Neural cell (in vitro differentiated cells): ENCODE measurements around the gene RCE1. TPM values are rescaled to one million over a fixed set of nuclear protein-coding genes. Genes with fewer than 3 reads are reported as not detected.

Experiments
- H2AFZ ChIP-seq: fragments of 200-600, 300-800 bp; sonication (generic), shearing (Covaris generic); 2 replicates; pipeline ENCODE4 v1.6.0; 2014; ENCODE audit warnings: low read depth, mild to moderate bottlenecking, antibody characterized with exemption, low read length, moderate library complexity
- H3F3A ChIP-seq: fragments of 200-600 bp; shearing (Covaris generic); 2 replicates; pipeline ENCODE4 v1.6.1; 2016; ENCODE audit warnings: mild to moderate bottlenecking, moderate library complexity, mixed read lengths, antibody characterized with exemption, low read length; ENCODE audit not compliant: insufficient read depth, poor library complexity, severe bottlenecking
- H3K27ac ChIP-seq: fragments of 200-600, 300-800 bp; sonication (generic), shearing (Covaris generic); 2 replicates; pipeline ENCODE4 v1.5.1; 2014; ENCODE audit warnings: mild to moderate bottlenecking, low read length, moderate library complexity
- H3K27me3 ChIP-seq: fragments of 300-800, 200-600 bp; sonication (generic), shearing (Covaris generic); 2 replicates; pipeline ENCODE4 v1.6.0; 2014; ENCODE audit warnings: mild to moderate bottlenecking, low read depth, low read length, moderate library complexity; ENCODE audit not compliant: insufficient read depth
- H3K36me3 ChIP-seq: fragments of 300-800, 200-600 bp; sonication (generic), shearing (Covaris generic); 2 replicates; pipeline ENCODE4 v1.5.1; 2014; ENCODE audit warnings: mild to moderate bottlenecking, antibody characterized with exemption, low read length, moderate library complexity; ENCODE audit not compliant: insufficient read depth
- H3K4me2 ChIP-seq: fragments of 300-800, 200-600 bp; sonication (generic), shearing (Covaris generic); 2 replicates; pipeline ENCODE4 v1.6.0; 2014; ENCODE audit warnings: mild to moderate bottlenecking, low read length
- H3K4me3 ChIP-seq: fragments of 300-800, 200-600 bp; sonication (generic), shearing (Covaris generic); 2 replicates; pipeline ENCODE4 v1.5.1; 2014; ENCODE audit warnings: mild to moderate bottlenecking, low read length, moderate library complexity
- H3K79me2 ChIP-seq: fragments of 200-600 bp; shearing (Covaris generic); replicated peaks from 2 replicates; pipeline ENCODE4 v1.6.0; 2014; ENCODE audit warnings: mild to moderate bottlenecking, low read length, moderate library complexity; ENCODE audit not compliant: insufficient read depth
- H3K9ac ChIP-seq: fragments of 300-800, 200-600 bp; sonication (generic), shearing (Covaris generic); 2 replicates; pipeline ENCODE4 v1.6.1; 2016; ENCODE audit warnings: mild to moderate bottlenecking, low read length, mixed read lengths
- H3K9me2 ChIP-seq: fragments of 200-600 bp; shearing (Covaris generic); 2 replicates; pipeline ENCODE4 v1.6.1; 2016; ENCODE audit warnings: mild to moderate bottlenecking, low read length, mixed read lengths; ENCODE audit not compliant: insufficient read depth
- H3K9me3 ChIP-seq: fragments of 200-600, 300-800 bp; sonication (generic), shearing (Covaris generic); 2 replicates; pipeline ENCODE4 v1.6.1; 2016; ENCODE audit warnings: mild to moderate bottlenecking, mixed run types, low read length, moderate library complexity, mixed read lengths
- H4K20me1 ChIP-seq: fragments of 200-600 bp; shearing (Covaris generic); 2 replicates; pipeline ENCODE4 v1.6.1; 2016; ENCODE audit warnings: mild to moderate bottlenecking, mixed run types; ENCODE audit not compliant: insufficient read depth
- CTCF ChIP-seq: fragments of 450-650 bp; IDR thresholded peaks from 2 replicates; pipeline ENCODE4 v1.5.1; 2014; ENCODE audit warnings: antibody characterized with exemption, mild to moderate bottlenecking, moderate library complexity; ENCODE audit not compliant: poor library complexity, severe bottlenecking
- EP300 ChIP-seq: fragments of 450-650 bp; conservative IDR thresholded peaks from 2 replicates; pipeline ENCODE4 v1.6.1; 2014; ENCODE audit warnings: antibody characterized with exemption, mild to moderate bottlenecking, moderate library complexity; ENCODE audit not compliant: poor library complexity, severe bottlenecking
- EZH2 ChIP-seq: fragments of 200-600, 300-800 bp; shearing (Covaris generic), sonication (generic); IDR thresholded peaks from 2 replicates; pipeline ENCODE4 v1.6.1; 2014; ENCODE audit warnings: antibody characterized with exemption, low read length, borderline replicate concordance, mild to moderate bottlenecking; ENCODE audit not compliant: insufficient read depth, poor library complexity, severe bottlenecking
- MXI1 ChIP-seq: fragments of 450-650 bp; conservative IDR thresholded peaks from 2 replicates; pipeline ENCODE4 v1.6.1; 2014; ENCODE audit warnings: antibody characterized with exemption, mild to moderate bottlenecking; ENCODE audit not compliant: poor library complexity, severe bottlenecking
- POLR2AphosphoS5 ChIP-seq: IDR thresholded peaks from 2 replicates; pipeline ENCODE4 v1.6.1; 2012
- RAD21 ChIP-seq: fragments of 450-650 bp; conservative IDR thresholded peaks from 2 replicates; pipeline ENCODE4 v1.6.1; 2014; ENCODE audit warnings: antibody characterized with exemption, mild to moderate bottlenecking, moderate library complexity
- REST ChIP-seq: IDR thresholded peaks from 2 replicates; pipeline ENCODE4 v1.6.1; 2012; ENCODE audit warnings: borderline replicate concordance
- SMC3 ChIP-seq: fragments of 450-650 bp; conservative IDR thresholded peaks from 2 replicates; pipeline ENCODE4 v1.6.1; 2014; ENCODE audit warnings: antibody characterized with exemption, mild to moderate bottlenecking, moderate library complexity; ENCODE audit not compliant: poor library complexity
- TAF1 ChIP-seq: IDR thresholded peaks from 2 replicates; pipeline ENCODE4 v1.6.1; 2012; ENCODE audit warnings: low read depth
- polyA plus RNA-seq: library from polyadenylated mRNA; depleted of rRNA; stranded (reverse); fragments of >200 nt; gene quantifications from 2 replicates; pipeline ENCODE4 v1.2.3, GENCODE V29; 2014

RCE1 gene
- polyA plus RNA-seq, 1 donor from 2014 or later: 50.5 TPM

GRCh38 chr11:66854231-66854661 lies 11.0 kb downstream of the RCE1 start:
- Histone ChIP-seq H3F3A (no peaks in the 10 kb centered on the region), H3K9me2 (no peaks in the 10 kb centered on the region), H3K4me2 (no peak overlapping the region), H3K9me3 (no peaks in the 10 kb centered on the region), H3K36me3 (no peaks in the 10 kb centered on the region), H3K9ac (no peak overlapping the region), H3K27ac (no peak overlapping the region), H3K4me3 (no peak overlapping the region), H3K79me2 (no peaks in the 10 kb centered on the region), H3K27me3 (no peaks in the 10 kb centered on the region), H4K20me1 (no peaks in the 10 kb centered on the region), H2AFZ (no peak overlapping the region)
- TF ChIP-seq TAF1 (no peak), POLR2AphosphoS5 (no peak), EZH2 (no peak), MXI1 (no peak), EP300 (no peak), RAD21 (no peak), REST (no peak), CTCF (no peak), SMC3 (no peak)

- H3K9me3 ChIP-seq: no peaks in the 10 kb centered on the region
- H4K20me1 ChIP-seq: no peaks in the 10 kb centered on the region
- no peak overlapping the region for H2AFZ ChIP-seq
- no peaks in the 10 kb centered on the region for H3K36me3 ChIP-seq
- H3K4me3 ChIP-seq: no peak overlapping the region
- no peaks in the 10 kb centered on the region for H3K9me2 ChIP-seq
- no peaks in the 10 kb centered on the region for H3K79me2 ChIP-seq
- H3K9ac ChIP-seq: no peak overlapping the region
- H3K27me3 ChIP-seq: no peaks in the 10 kb centered on the region
- no peak overlapping the region for H3K27ac ChIP-seq
- no peak overlapping the region for H3K4me2 ChIP-seq
- H3F3A ChIP-seq: no peaks in the 10 kb centered on the region
- TF ChIP-seq POLR2AphosphoS5: no peak
- no peak for TF ChIP-seq RAD21
- TF ChIP-seq CTCF: no peak
- TF ChIP-seq EZH2: no peak
- no peak for TF ChIP-seq REST
Measured at GRCh38 chr11:66854729-66855211, 11.5 kb downstream of the RCE1 start.
